Measurements from ENCODE around the gene CEP41.

GRCh38 chr7:130344271-130344866 lies 96.4 kb downstream of the CEP41 start, which contains the start of gene CPA5:
- TF ChIP-seq CTCF (IDR thresholded peaks at IDR 0.05) = no peak
- no peak for TF ChIP-seq POLR2A (IDR thresholded peaks at IDR 0.05)

All from Peyer's patch (tissue), 4 donors.